ENCODE data around the gene PLEKHH1.

DNA sequence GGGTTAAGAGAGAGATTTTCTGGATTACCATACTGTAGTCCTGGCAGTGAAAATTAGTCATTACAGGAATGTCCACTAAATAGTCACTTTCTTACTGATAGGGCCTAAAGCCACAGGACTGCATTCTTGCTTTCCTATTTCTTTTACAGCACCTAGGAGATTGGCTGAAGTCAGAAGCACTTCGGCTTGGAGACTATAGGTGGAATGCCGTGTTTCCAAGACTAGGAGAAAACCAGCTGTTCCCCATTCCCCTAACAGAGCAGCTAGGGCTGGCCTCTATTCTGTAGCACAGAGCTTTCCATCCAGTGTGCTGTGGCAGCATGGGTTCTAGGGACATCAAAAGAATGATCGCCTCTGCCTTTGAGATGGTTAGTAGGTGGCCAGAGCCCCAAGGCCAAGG, 51.9 kb downstream of the PLEKHH1 start:
- TF ChIP-seq, protein P1, sequence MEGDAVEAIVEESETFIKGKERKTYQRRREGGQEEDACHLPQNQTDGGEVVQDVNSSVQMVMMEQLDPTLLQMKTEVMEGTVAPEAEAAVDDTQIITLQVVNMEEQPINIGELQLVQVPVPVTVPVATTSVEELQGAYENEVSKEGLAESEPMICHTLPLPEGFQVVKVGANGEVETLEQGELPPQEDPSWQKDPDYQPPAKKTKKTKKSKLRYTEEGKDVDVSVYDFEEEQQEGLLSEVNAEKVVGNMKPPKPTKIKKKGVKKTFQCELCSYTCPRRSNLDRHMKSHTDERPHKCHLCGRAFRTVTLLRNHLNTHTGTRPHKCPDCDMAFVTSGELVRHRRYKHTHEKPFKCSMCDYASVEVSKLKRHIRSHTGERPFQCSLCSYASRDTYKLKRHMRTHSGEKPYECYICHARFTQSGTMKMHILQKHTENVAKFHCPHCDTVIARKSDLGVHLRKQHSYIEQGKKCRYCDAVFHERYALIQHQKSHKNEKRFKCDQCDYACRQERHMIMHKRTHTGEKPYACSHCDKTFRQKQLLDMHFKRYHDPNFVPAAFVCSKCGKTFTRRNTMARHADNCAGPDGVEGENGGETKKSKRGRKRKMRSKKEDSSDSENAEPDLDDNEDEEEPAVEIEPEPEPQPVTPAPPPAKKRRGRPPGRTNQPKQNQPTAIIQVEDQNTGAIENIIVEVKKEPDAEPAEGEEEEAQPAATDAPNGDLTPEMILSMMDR (IDR thresholded peaks at IDR 0.05 in 4 of 5, conservative IDR thresholded peaks at IDR 0.05 in 1 of 5), result no peak
- TF ChIP-seq POLR2A (IDR thresholded peaks at IDR 0.05), result no peak
